Epithelial cell of esophagus (primary cell): ENCODE results near the gene ATXN1.
A peak's percentile ranks its signal among the peaks of the same experiment; 100 is the strongest.
"Not testable (repeated sequence)": the region's sequence is repeated elsewhere in the genome, so short reads cannot be mapped to it uniquely, and the experiment has no call there.

Source experiments
- DNase-seq: peaks from one replicate; pipeline ENCODE4 v3.0.0; 2010; ENCODE audit warnings: low read depth
- H3K4me3 ChIP-seq: 2 replicates; pipeline ENCODE4 v1.5.1; 2011; ENCODE audit warnings: mild to moderate bottlenecking, low read length, control low read depth
- TF ChIP-seq, protein P1 (sequence below): IDR thresholded peaks from 2 replicates; pipeline ENCODE4 v1.5.1; 2011; ENCODE audit warnings: low read depth, mild to moderate bottlenecking, low read length, control low read depth, inconsistent platforms; ENCODE audit not compliant: insufficient read depth; ENCODE audit errors: missing control alignments

ATXN1 gene

DNA sequence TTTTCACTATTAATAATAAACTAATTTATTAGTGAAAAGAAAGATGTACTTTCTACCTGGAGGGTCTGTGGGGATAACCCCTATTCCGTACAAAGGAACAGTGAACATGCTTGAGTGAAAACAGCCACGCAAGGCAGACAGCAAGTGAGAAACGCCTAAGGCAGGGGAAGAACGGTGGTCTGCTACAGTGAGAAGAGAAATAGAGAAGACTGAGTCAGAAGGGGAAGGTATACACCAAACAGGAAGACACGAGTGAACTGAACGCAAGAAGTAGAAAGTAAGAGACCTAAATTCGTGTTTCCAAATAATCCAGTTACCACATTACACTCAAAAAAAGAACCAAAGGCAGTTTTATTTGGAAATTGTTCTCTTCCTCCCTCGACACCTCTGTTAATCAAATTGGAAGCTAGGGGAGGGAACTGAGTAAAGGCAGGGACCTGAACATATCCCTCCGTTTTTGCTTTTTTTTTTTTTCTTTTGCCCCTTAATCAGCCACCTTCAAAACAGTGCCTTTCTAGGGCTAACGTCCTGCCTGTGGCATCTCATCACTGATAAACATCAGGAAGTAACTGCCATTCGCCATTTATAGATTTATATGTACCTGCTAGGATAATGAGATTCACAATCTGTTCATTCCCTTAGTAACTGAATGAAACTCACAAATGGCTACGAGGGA is 48.9 kb downstream of the ATXN1 start:
- no peak overlapping the region for H3K4me3 ChIP-seq
- no peak for DNase-seq
- TF ChIP-seq, protein P1, sequence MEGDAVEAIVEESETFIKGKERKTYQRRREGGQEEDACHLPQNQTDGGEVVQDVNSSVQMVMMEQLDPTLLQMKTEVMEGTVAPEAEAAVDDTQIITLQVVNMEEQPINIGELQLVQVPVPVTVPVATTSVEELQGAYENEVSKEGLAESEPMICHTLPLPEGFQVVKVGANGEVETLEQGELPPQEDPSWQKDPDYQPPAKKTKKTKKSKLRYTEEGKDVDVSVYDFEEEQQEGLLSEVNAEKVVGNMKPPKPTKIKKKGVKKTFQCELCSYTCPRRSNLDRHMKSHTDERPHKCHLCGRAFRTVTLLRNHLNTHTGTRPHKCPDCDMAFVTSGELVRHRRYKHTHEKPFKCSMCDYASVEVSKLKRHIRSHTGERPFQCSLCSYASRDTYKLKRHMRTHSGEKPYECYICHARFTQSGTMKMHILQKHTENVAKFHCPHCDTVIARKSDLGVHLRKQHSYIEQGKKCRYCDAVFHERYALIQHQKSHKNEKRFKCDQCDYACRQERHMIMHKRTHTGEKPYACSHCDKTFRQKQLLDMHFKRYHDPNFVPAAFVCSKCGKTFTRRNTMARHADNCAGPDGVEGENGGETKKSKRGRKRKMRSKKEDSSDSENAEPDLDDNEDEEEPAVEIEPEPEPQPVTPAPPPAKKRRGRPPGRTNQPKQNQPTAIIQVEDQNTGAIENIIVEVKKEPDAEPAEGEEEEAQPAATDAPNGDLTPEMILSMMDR, result no peak

DNA sequence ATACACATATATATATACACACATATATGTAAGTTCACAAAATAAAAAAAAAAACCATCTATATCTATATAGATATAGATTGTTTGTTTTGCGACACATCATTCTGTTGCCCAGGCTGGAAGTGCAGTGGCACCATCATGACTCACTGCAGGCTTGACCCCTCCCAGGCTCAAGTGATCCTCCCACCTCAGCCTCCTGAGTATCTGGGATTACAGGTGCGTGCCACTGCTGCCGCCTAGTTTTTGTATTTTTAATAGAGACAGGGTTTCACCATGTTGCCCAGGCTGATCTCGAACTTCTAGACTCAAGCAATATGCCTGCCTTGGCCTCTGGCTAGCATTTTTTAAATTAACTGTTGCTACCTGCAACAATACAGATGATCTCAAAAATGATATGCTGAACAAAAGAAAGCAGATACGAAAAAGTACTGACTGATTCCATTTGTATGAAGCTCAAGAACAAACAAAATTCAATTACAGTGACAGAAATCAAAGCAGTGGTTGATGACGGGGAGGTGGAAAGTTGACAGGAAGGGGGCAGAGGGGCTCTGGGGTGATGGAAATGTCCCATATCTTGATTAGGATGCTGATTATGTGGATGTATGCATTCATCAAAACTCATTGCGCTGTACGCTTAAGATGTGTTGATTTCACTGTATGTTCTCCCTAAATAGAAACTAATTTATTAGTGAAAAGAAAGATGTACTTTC is 49.6 kb downstream of the ATXN1 start:
- TF ChIP-seq, protein P1, result peak; percentile 36
- no peak overlapping the region for H3K4me3 ChIP-seq
- DNase-seq, result peak; percentile 95

DNA sequence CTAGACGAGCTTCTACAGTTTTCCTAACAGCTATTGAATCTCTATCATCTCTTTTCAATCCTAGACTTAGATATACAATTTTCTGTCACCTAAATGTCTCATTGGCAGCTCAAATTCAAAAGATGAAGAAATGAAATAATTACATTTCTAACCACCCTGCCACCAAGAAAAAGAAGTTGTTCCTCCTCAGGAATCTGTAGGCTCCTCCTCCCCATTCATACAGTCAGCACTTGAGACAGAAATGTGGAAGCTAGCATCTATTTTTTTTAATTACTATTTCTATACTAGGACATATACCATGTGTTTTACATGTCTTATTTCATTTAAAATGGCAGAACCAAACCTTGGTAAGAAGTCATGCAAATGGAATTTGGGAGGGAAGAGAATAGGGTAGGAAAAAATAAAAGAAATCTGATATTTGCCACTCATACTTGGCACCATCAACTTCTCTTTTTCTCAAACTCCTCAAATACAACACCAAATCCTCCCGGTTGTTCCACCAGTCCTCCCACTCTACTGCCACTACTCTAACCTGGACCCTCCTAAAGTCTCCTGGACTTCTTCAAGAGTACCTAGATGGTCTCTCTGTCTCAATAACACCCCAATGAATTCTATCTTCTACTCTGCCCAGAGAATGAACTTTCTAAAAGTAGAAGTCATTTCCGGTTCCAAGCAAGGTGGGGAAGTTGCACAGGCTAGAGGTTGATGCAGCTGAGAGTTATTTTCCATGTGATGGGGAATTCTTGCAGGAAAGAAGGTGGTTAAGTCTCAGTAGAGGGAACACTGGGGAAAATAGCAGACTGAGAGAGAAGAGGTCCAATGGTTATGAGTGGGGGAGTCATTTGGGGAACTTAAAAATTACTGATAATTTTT is 54.1 kb downstream of the ATXN1 start:
- TF ChIP-seq, protein P1, result no peak
- no peak for DNase-seq
- no peak overlapping the region for H3K4me3 ChIP-seq

DNA sequence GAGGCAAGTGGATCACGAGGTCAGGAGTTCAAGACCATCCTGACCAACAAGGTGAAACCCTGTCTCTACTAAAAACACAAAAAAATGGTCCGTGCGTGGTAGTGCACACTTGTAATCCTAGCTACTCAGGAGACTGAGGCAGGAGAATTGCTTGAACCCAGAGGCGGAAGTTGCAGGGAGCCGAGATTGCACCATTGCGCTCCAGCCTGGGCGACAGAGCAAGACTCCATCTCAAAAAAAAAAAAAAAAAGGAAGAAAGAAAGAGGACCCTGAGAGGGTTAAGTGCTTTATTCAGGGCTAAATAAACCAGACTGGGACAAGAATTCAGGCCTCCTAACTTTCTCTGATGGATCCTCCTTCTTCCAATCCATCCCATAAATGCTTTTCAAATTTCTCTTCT is 54.8 kb downstream of the ATXN1 start:
- DNase-seq, H3K4me3 ChIP-seq: not testable (repeated sequence)

DNA sequence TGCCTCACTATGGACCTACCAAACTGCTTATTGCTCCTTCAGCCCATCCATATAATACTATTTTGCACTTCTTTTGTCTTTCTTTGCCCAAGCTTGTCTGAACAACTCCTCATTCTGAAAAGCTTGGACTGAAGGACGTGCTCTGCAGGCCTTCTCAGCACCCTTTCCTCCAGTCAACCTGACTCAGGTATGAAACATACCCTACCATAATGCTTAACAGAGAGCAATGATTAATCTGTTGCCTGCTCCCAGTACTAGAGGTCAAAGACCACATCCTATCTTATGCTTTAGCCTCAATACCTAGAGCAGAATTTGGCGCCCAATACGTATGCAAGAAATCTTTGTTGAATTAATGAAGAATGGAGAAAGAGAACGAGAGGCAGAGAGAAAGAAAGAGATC is 55.2 kb downstream of the ATXN1 start:
- H3K4me3 ChIP-seq, result no peak overlapping the region
- TF ChIP-seq, protein P1, result no peak
- DNase-seq, result peak; percentile 94

DNA sequence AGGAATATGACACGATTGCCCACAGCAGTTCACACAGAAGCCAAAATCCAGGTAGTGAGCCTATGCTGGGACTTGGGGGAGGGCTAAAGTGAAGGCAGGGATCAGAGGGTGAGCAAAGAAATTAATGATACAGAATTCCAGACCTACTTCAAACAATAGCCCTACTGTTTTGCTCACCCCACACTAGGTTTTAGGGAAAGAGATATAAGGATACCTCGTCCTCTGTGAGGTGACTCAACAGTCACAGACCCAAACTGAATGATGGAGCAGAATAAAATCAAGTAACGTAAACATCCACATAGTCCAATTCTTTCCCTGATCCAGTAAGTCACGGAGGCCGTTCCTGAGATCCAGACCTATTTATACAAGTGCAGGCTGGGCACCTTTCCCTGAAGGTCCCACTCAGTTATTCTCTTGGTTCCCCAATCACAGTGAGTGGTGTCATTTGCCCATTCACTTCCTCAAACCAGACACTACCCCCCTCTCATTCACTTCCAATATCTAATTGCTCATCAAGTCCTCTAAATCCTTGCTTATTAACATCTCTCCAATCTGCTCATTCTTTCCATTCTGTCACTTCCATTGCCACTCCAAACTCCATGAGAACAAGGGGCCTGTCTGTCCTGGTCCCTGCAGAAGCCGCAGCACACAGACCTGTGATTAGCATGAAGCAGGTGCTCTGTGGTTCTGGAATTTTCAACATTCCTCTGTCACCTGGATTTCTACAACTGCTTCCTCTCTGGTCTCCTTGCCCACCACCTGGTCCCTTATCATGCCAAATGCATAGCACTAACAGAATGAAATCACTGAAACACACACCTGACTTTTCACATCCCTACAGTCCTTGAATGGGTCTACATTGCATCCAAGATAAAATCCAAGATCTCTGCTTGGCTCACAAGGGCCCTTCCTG is 55.9 kb downstream of the ATXN1 start:
- DNase-seq, result no peak
- H3K4me3 ChIP-seq, result no peak overlapping the region
- TF ChIP-seq, protein P1, result no peak
